NCI-H524 treated with DMSO at 0.1 percent for 48 hours (cell line): ENCODE results near the gene GTF2A1L.
"Not testable (repeated sequence)": the region's sequence is repeated elsewhere in the genome, so short reads cannot be mapped to it uniquely, and the experiment has no call there.

Experiments
- DNase-seq: peaks from one replicate; lab custom pipeline; 2025; lab: John Stamatoyannopoulos, UW

GTF2A1L gene

DNA sequence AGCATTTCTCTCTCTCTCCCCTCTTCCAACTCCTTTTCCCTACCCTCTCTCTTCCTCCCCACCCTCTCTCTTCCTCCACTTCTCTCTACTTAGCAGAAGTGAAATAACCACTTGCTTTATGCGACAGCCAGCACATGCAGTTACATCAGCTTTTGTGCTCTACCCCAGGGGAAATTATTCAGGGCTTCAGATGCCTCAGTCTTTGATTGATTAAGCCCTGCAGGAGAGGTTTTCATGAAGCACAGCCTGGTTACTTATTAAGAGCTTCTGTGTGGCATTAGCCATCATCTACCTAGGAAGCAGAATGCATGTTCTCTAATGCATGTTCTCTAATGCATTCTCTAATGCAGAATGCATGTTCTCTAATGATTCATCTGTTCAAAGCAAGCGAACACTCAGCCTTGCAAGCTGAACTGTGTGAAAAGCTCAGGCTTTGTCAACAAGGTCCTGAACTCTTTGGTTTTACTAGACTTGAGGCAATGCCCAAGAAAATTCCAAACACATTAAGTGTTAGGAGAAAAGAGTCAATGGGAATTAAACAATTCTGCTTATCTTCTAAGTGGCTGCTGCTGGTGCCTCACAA lies 81.8 kb downstream of the GTF2A1L start:
- no peak for DNase-seq

GRCh38 chr2:48703621-48704020 lies 86.0 kb downstream of the GTF2A1L start:
- DNase-seq = not testable (repeated sequence)

DNA sequence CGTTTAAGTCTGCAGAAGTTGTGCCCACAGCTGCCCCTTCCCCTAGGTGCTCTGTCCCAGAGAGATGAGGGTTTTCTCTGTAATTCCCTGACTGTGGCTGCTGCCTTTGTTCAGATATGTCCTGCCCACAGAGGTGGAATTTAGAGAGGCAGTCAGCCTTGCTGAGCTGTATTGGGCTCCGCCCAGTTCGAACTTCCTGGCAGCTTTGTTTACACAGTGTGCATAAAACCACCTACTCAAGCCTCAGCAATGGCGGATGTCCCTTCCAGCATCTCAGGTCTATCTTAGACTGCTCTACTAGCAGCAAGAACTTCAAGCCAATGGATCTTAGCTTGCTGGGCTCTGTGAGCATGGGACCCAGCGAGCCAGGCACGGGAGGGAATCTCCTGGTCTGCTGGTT lies 89.8 kb downstream of the GTF2A1L start:
- DNase-seq = no peak

DNA sequence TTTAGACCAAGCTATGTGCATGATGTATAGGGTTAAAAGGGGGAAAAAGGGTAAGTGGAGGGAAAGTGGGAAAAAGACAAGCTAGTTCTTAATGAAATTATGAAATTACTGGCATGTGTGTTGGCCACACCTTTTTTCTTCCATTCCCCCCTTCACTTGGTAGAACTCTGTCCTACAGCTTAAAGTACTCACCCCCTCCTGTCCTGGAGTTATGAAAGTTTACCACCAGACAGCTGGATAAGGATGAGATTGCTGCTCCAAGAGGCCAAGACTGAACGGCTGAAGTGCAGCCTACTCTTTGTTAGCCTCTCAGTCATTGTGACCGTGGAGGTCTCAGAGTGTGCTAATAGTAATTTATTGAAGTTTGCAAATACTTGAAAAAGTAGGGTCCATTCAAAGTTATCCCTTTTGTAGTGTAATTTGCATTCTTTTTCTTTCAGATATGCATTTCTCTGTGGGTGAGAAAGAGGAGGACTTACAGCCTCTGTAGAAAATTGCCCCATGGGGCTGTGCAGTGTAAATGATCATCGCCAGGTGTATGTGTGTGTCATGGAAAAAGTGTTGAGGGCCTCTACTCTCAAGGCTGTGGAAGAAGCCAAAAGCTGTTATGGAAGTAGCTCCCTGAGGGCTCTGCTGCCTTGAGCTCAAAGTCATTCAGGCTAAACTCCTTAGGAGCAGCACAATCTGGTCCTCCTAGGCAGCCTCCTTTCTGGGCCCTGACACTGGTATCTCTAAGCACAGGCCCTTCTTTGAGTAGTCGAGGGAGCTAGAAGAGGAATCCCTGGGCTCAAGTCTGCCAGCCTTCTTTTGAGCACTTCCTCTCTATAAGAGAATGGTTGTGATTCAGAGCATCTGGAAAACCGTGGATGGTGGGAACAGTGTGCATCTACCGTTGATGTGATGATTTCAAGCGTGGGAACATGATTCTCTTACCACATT lies 91.7 kb downstream of the GTF2A1L start:
- DNase-seq = no peak

- no peak for DNase-seq
These were observed 93.7 kb downstream of the GTF2A1L start for GRCh38 chr2:48711343-48711742.

DNA sequence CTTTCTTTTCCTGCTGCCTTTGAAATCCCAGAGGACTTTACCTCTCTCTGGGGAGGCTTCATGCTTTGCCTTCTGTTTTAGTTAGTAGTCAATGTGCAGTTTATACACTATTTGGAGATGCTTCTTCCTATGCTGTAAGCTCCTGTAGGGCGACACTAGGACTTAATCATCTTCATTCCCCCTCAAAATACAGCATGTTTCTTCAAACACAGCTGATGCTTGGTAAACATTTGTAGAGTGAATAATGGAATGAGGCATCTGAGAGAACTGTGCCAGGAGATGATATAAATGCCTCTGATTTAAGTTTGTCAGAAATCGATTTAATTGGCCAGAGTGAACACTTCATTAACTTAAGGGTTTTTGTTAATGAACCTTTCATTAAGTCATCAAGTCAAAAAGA lies 94.5 kb downstream of the GTF2A1L start:
- no peak for DNase-seq

- DNase-seq = no peak
These were observed 96.0 kb downstream of the GTF2A1L start for GRCh38 chr2:48713647-48714046.

- no peak for DNase-seq
These were observed 96.6 kb downstream of the GTF2A1L start for GRCh38 chr2:48714245-48714644.

DNA sequence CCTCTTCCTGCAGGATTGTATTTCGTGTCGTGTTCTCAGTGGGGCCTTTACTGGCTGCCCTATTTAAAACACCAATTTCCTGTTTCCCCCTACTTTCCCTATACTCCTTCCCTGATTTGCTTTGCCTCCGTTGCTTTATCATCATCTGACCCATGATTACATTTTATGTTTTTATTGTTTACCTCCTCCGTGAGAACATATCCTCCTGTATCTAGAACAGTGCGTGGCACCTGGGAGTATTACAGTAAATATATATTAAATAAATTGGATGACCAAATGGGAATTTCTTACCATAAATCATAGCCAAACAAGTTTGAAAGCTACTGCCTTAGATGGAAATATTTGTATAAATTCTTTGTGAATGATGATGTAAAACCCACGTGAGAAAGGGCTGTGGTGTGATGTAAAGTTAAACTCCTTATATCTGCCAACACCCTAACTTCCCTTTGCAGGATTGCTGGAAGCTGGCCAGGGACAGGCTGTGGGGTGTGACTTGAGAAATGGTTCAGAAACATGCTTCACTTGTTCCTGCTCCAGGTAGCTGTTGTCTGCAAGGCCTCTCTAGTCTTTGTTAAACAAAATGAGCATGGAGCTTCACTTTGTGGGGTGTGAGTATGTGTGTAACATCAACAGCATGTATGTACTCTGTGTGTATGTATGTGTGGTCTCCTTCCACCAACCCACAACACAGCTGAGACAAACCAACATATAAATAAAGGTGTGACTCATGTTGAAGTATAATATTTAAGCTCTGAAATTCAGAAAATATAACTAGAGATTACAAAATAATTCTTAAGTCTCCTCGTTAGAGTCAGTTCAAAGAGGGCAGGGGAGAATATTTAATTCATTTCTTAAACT lies 97.6 kb downstream of the GTF2A1L start:
- no peak for DNase-seq

DNA sequence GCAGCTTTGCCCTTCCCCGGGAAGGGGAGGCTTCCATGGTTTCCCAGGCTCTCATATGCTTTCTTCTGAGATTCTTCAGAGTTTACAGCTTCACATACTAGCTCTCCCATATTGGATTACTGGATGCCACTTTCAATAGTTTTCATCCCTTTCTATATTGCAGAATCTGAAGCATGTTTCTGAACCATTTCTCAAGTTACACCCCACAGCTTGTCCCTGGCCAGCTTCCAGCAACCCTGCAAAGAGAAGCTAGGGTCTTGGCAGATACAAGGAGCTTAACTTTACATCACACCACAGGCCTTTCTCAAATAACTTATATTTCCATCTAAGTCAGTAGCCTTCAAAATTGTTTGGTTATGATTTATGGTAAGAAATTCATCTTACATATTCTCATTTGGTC lies 98.3 kb downstream of the GTF2A1L start:
- peak; percentile 21 for DNase-seq

GRCh38 chr2:48717846-48718245 lies 100.2 kb downstream of the GTF2A1L start:
- DNase-seq = no peak

DNA sequence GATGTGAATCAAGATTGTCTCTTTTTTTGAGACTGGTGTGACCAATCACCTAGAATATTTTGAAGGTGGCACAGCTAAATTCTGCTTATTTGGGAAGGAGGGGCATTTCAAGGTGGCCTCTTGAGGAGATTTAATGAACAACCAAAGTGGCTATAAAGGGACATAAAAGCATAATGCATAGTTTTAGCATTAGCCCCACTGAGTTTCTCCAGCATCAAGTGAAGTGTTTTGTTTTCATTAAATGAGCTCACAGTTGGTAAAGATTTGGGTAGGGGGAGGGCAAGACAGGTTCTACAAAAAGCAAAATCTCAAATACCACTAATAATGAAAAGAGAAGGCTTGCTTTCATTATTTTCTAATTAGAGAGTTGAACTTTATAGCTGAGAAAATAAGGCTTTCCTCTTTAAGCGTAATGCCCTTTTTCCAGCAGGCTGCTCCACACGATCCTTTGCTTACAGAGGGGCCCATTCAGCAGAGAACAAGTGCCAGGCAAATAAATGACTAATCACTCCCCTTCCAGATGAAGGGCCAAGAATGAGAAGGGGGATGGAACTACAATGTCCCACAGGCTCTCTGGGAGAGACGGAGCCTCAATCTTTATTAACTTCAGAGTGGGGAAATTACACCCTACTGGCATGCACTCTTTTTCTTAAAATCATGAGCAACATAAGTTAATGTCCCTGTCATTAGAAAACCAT lies 102.0 kb downstream of the GTF2A1L start:
- DNase-seq = no peak

DNA sequence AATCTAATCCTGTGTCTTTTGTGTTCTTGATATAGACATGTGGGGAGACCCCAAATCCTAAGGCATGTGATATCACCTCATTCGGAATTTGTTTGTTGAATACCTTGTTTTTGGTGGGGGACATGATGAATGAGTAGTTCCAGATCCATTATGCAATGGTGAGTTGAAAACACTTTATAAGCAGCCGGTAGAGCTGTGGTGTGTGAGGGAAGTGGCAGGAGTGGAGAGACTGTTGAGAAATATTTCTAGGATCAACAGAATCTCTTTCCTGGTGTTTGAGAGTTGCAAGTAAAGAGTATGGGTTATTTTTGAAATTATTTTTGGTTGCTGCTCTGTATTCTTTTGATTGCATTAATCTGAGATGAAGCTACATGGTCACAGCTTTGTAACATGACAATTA lies 103.5 kb downstream of the GTF2A1L start:
- no peak for DNase-seq

DNA sequence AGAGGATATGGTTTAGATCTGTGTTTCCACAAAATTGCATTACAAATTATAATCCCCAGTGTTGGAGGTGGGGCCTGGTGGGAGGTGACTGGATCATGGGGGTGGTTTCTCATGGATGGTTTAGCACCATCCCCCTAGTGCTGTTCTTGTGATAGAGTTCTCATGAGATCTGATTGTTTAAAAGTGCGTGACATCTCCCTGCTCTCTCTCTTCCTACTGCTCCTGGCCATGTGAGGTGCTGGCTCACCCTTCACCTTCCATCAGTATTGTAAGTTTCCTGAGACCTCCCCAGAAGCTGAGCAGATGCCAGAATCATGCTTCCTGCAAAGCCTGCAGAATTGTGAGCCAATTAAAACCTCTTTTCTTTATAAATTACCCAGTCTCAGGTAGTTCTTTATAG lies 104.7 kb downstream of the GTF2A1L start:
- no peak for DNase-seq

DNA sequence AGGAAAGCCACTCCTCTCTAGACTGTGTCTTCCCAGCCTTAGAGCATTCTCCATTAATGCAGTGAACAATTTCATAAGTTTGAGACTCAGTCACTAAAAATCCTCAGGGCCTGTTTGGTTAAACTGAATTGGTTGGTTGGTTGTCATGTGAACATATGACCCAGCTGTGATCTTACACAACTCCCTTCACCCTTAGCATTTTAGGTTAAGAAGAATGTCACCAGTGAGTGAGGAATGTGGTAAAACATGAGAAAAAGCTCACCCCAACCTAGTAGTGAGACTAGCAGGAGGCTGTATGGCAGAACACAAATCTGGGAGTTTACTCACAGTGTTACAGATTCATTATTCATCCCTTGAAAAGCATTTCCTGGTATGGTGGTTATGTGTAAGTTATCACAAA lies 105.5 kb downstream of the GTF2A1L start:
- no peak for DNase-seq

GRCh38 chr2:48724278-48724677 lies 106.6 kb downstream of the GTF2A1L start:
- no peak for DNase-seq

DNA sequence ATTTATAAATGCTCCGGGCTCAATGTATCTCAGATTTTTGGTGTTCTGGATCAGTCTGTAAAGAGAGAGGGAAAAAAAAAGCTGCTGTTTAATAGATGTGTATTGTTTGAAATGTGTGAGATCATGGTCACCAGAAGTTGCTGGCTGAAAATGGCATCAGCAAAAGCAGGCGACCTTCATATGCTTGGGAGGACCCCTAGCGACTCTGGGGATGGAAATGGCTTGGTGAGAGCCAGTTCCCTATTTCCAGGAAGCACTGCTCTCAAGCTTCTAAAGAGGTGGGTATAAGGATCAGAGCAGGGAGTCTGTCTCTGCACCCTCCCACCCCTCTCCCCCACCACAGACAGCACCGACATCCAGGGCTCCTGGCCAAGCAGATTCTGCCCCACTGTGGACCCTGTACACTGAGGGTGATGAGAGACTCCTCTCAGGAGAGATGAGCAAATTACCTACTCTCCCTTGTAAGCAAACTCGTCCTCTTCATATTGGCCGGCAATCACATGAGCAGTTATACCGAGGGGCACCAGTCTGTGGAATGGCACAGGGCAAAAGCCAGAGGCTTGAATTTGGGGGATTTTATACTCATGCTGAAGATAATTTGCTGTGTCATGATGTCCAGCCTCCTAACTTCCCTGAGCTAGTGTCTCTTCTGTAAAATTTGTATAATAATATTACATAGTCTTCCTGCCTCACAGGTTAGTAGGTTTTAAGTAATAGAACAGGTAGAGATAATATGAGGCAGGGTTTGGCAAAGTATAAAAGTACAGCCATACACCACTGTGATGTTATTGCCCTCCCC lies 108.2 kb downstream of the GTF2A1L start:
- DNase-seq = no peak

GRCh38 chr2:48727560-48727959 lies 109.9 kb downstream of the GTF2A1L start:
- no peak for DNase-seq

- no peak for DNase-seq
These were observed 110.6 kb downstream of the GTF2A1L start for GRCh38 chr2:48728295-48728694.

- DNase-seq = no peak
These were observed 111.2 kb downstream of the GTF2A1L start for GRCh38 chr2:48728840-48729239.
